Gastrocnemius medialis (tissue), 4 donors: ENCODE results near the gene GPRIN2. TPM values are rescaled to one million over a fixed set of nuclear protein-coding genes. Genes with fewer than 3 reads are reported as not detected.
"Not testable (repeated sequence)": the region's sequence is repeated elsewhere in the genome, so short reads cannot be mapped to it uniquely, and the experiment has no call there.

Experiments used
- ATAC-seq, 2 donors: fragments of 150-250 bp; one replicate each; pipeline ENCODE4 v1.9.1; 2016
- DNase-seq, 2 donors: peaks; one replicate each; pipeline ENCODE4 v3.0.0-alpha.2; 2019
- H3K27ac ChIP-seq, 4 donors: fragments of 200-600 bp; sonication (generic); 1 replicate in 1 of 4; 2 replicates in 3 of 4; pipeline ENCODE4 v1.5.1; 2016 to 2018; ENCODE audit warnings: mild to moderate bottlenecking in 2 of 4, moderate library complexity in 1 of 4
- H3K27me3 ChIP-seq, 3 donors: fragments of 200-600 bp; sonication (generic) in 2 of 3; 1 replicate in 1 of 3; 2 replicates in 2 of 3; pipeline versions ENCODE4 v1.5.1 to v1.6.0; 2016 to 2019; ENCODE audit warnings: mild to moderate bottlenecking in 1 of 3, moderate library complexity in 1 of 3
- H3K36me3 ChIP-seq, 2 donors: fragments of 200-600 bp; sonication (generic) in 1 of 2; one replicate each; pipeline ENCODE4 v1.5.1; 2017 to 2018
- H3K4me1 ChIP-seq, 2 donors: fragments of 200-600 bp; sonication (generic) in 1 of 2; one replicate each; pipeline ENCODE4 v1.5.1; 2016 to 2017; ENCODE audit warnings: mild to moderate bottlenecking in 2 of 2
- H3K4me3 ChIP-seq, 4 donors: fragments of 200-600 bp; sonication (generic) in 3 of 4; 1 replicate in 1 of 4; 2 replicates in 3 of 4; pipeline ENCODE4 v1.5.1; 2016 to 2019; ENCODE audit warnings: mild to moderate bottlenecking in 2 of 4
- H3K9me3 ChIP-seq, 3 donors: fragments of 200-600 bp; sonication (generic) in 2 of 3; 1 replicate in 1 of 3; 2 replicates in 2 of 3; pipeline ENCODE4 v1.5.1; 2016 to 2019
- in situ Hi-C, 4 donors: fragments of 200-750 bp; cut with MboI; loops; one replicate each; pipeline versions ENCODE4 v1.15.0 to v1.8.0; 2017; ENCODE audit warnings: low sequenced_read_pairs in 4 of 4
- intact Hi-C: fragments of 100-400 bp; cut with DNase I; formaldehyde crosslinking; loops from one replicate; pipeline ENCODE4 v1.15.1; 2023; ENCODE audit warnings: low total_unique reads
- total RNA-seq, 4 donors: library from RNA; depleted of rRNA; stranded (reverse); fragments of >200 nt; gene quantifications; one replicate each; pipeline versions ENCODE4 v1.1.0 to v1.2.3, GENCODE V29; 2016

GPRIN2 gene
- total RNA-seq, 4 donors from 2014 or later = not detected

- H3K4me1 ChIP-seq, DNase-seq, H3K4me3 ChIP-seq, H3K36me3 ChIP-seq, H3K9me3 ChIP-seq, H3K27ac ChIP-seq, ATAC-seq, intact Hi-C loops, H3K27me3 ChIP-seq, in situ Hi-C loops: not testable (repeated sequence)
These were observed 28.8 kb upstream of the GPRIN2 start for GRCh38 chr10:46585246-46585645.

DNA sequence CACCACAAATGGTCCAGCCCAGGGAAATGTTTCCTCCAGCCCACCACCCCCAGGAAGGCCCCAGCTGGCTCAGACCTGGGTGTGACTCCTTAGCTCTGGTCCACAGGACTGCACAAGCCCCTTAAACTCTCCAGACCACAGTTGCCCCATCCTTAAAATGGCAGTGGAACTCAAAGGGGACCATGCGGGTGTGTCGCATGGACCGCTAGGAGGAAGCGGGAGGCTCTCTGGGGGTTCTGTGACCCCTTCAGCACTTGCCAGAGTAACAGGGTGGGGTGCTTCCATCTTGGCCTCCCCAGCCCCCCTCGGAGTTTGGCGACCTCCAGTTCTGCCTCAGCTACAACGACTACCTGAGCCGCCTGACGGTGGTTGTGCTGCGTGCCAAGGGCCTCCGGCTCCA, 27.7 kb upstream of the GPRIN2 start:
- H3K4me1 ChIP-seq, DNase-seq, H3K27ac ChIP-seq, H3K27me3 ChIP-seq, ATAC-seq, H3K36me3 ChIP-seq, intact Hi-C loops, H3K4me3 ChIP-seq, H3K9me3 ChIP-seq, in situ Hi-C loops: not testable (repeated sequence)

DNA sequence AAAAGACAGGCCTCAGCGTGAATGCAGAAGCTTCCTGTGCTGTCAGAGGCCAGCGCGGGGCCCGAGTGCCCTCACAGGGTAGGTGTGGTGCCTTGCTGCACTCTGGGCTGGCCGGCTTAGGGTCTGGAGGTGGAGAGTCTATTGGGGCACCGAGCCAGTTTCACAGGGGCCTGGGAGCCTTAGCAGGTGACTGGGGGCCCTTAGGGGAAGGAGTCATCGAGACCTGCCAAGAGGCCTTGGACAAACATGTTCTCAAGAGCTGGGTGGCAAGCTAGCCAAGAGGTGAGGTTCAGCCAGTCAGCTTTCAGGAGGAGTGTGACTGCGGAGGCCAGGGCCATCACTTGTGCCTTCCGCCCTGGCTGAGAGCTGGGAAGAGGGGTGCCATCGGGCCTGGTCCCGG, 26.1 kb upstream of the GPRIN2 start:
- H3K9me3 ChIP-seq, DNase-seq, H3K4me3 ChIP-seq, H3K4me1 ChIP-seq, H3K27ac ChIP-seq, ATAC-seq, in situ Hi-C loops, H3K27me3 ChIP-seq, intact Hi-C loops, H3K36me3 ChIP-seq: not testable (repeated sequence)

GRCh38 chr10:46581997-46582396, 25.5 kb upstream of the GPRIN2 start:
- H3K36me3 ChIP-seq, ATAC-seq, H3K27ac ChIP-seq, in situ Hi-C loops, H3K4me3 ChIP-seq, DNase-seq, H3K4me1 ChIP-seq, H3K27me3 ChIP-seq, H3K9me3 ChIP-seq, intact Hi-C loops: not testable (repeated sequence)

- DNase-seq, H3K27me3 ChIP-seq, H3K4me1 ChIP-seq, H3K27ac ChIP-seq, H3K36me3 ChIP-seq, H3K9me3 ChIP-seq, H3K4me3 ChIP-seq, in situ Hi-C loops, intact Hi-C loops, ATAC-seq: not testable (repeated sequence)
These were observed 22.9 kb upstream of the GPRIN2 start for GRCh38 chr10:46579378-46579777.

DNA sequence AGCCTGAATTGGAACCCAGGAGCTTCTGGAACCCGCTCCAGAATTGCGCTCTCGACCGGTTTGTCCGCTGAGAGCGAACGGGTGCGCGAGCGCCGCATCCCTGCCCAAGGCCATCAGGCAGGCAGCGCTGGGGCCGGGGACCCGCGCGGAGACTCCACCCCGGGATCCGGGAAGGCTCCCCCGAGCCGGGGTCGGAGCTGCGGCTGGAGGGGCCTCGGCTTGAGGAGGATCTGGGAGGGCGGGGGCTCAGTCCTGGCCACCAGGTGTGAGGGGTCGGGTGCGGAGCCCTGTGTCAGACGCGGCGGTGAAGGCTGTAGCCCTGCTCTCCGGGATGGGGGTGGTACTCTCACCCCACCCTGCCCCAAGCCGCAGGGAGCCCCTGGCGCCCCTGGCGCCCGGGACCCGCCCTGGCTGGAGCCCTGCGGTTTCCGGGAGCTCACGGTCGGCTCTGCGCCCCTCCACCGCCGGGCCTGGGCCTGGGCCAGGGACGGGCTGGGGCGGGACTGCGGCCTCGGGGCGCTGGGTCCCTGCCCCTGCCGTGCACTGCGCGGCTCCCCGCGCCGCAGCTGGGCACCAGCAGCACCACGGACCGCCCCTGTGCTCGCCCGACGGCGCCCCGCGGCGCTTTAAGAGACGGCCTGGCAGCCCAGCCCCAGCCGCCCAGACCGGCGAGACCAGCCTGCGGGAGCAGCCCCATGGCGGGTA, 22.2 kb upstream of the GPRIN2 start, which contains the start of gene SYT15:
SYT15 (plus strand) TSS at position 655 of the 705 bp plus-strand sequence; CDS start at position 696, 41 bp downstream.
- H3K36me3 ChIP-seq, H3K4me1 ChIP-seq, H3K27me3 ChIP-seq, H3K4me3 ChIP-seq, intact Hi-C loops, DNase-seq, H3K9me3 ChIP-seq, ATAC-seq, H3K27ac ChIP-seq, in situ Hi-C loops: not testable (repeated sequence)

DNA sequence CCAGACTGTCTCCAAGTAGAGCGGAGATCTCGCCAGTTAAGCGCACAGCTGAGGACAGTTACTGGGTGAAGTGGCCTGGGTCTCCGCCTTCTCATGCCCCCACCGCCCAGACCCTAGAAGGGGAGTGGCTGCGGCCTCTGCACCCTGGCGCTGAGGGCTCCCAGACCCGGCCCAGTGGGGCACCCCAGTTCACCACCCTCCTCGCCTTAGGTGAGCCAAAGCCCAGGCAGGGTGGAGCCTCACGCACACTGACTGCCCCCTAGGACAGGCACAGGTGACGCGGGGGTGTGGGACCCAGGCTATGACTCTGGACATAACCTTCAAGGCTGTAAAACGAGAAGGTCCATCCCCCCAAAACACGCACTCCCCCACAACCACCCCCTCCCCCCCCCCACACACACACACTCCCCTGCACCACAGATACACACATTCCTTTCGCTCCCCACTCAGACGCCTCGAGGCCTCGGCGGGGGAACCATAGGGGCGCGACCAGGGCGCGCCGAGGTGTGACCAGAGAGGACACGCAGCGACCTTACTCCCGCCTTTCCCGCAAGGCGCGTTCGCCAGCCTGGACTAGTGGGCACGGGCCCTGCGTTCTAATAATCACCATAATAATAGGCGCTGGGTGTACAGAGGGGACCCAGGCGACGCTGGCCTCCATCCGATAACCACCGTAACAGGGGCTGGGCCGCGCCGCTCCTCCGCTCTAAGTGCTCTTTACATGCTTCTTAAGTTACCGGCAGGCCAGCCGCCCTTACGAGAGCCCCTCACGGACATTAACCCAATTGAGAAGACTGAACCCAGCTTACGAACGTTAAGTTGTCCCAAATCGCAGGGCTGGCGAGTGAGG, 21.4 kb upstream of the GPRIN2 start:
- H3K36me3 ChIP-seq, H3K27ac ChIP-seq, H3K4me1 ChIP-seq, DNase-seq, in situ Hi-C loops, H3K27me3 ChIP-seq, intact Hi-C loops, ATAC-seq, H3K4me3 ChIP-seq, H3K9me3 ChIP-seq: not testable (repeated sequence)

DNA sequence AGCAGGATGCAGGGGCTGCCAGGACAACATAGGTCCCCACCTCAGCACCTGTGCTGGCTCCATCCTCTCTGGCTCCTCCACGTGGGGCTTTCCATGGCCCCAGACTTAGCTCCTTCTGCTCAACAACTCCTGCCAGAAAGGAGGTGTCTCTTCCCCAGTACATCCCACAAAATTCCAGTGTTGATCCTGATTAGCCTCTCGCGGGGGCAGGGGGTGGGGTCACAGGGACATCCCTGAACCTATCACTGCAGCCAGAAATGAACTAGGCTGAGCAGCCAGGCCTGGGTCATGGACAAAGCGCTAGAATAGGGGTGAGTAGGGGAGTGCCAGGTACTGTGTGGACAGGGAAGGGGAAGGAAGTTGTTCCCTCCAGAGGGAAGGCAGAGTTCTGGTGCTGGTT, 17.4 kb upstream of the GPRIN2 start:
- intact Hi-C loops, H3K36me3 ChIP-seq, in situ Hi-C loops, H3K9me3 ChIP-seq, H3K4me1 ChIP-seq, H3K4me3 ChIP-seq, H3K27ac ChIP-seq, DNase-seq, H3K27me3 ChIP-seq, ATAC-seq: not testable (repeated sequence)

DNA sequence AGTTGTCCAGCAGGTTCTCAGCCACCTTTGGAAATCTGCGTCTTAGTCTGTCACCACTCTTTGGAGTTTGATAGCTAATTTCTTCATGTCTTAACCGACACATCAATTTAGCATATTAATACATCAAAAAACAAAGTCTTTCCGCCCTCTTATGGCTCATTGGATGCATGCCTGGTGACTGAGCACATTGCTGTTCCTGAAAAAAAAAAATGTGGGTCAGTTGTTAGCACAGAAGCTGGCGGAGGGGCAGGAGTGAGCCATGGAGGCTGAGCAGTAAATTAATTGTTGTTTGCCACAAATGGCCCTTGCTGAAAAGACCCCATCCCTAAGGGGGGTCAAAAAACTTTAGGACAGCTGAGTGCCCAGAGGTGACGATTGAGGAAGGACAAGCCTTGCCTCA, 16.9 kb upstream of the GPRIN2 start:
- in situ Hi-C loops, H3K9me3 ChIP-seq, H3K36me3 ChIP-seq, DNase-seq, ATAC-seq, intact Hi-C loops, H3K4me3 ChIP-seq, H3K4me1 ChIP-seq, H3K27ac ChIP-seq, H3K27me3 ChIP-seq: not testable (repeated sequence)

DNA sequence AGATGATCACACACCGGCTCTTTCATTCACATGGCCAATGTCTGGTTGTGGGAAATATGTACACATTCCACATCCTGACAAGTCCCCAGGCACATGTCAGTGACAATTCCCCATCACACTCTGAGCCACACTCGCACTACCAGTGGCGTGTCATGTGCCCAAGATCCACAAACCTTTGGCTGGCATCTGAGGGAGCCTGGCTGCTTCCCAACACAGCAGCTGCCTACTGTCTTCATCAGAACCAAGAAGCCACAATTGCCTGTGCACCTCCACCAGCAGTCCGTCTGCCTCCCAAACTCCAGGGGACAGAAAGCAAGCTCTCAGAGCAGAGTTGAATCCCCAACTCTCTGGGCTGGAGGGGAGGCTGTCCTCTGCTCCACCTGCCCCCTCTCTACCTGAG, 16.3 kb upstream of the GPRIN2 start:
- in situ Hi-C loops, H3K27ac ChIP-seq, H3K9me3 ChIP-seq, H3K4me3 ChIP-seq, H3K27me3 ChIP-seq, DNase-seq, intact Hi-C loops, H3K4me1 ChIP-seq, ATAC-seq, H3K36me3 ChIP-seq: not testable (repeated sequence)

GRCh38 chr10:46570655-46571054, 14.2 kb upstream of the GPRIN2 start:
- intact Hi-C loops, H3K27me3 ChIP-seq, DNase-seq, H3K9me3 ChIP-seq, H3K27ac ChIP-seq, in situ Hi-C loops, H3K4me3 ChIP-seq, ATAC-seq, H3K36me3 ChIP-seq, H3K4me1 ChIP-seq: not testable (repeated sequence)

DNA sequence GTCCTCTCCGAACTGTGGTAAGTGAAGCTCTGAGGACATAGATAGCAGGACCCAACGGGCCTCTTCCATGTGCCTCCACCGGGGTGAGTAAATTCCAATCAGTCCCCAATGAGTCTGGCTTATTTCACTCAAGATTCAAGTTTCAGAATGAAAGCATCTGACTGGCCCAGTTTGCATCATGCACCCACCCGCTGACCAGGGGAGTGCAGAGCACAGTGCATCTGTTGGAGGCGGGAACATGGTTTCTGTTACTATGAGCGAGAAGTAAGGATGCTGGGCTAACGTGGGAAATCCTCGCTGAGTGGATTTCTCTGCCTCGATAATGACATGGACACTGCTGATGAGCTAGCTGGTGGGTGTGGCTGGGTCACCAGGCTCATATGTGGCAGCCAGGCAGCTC, 10.7 kb upstream of the GPRIN2 start:
- H3K36me3 ChIP-seq, DNase-seq, H3K27ac ChIP-seq, H3K9me3 ChIP-seq, in situ Hi-C loops, intact Hi-C loops, H3K4me1 ChIP-seq, H3K4me3 ChIP-seq, H3K27me3 ChIP-seq, ATAC-seq: not testable (repeated sequence)
